Neural crest cell (in vitro differentiated cells): ENCODE results near the gene TNFSF15. TPM values are rescaled to one million over a fixed set of nuclear protein-coding genes. Genes with fewer than 3 reads are reported as not detected.
"Not testable (repeated sequence)": the region's sequence is repeated elsewhere in the genome, so short reads cannot be mapped to it uniquely, and the experiment has no call there.

Source experiments
- DNase-seq: peaks from one replicate; pipeline ENCODE4 v3.0.0; 2021; ENCODE audit warnings: low read depth, mixed read lengths, low spot score
- H3K27ac Mint-ChIP-seq: one replicate; pipeline ENCODE4 v1.8.0; 2021; ENCODE audit warnings: mild to moderate bottlenecking, mixed read lengths; ENCODE audit not compliant: unreplicated experiment
- H3K27me3 Mint-ChIP-seq: 2 replicates; pipeline ENCODE4 v1.8.0; 2021; ENCODE audit warnings: low read depth, mild to moderate bottlenecking, mixed read lengths
- H3K36me3 Mint-ChIP-seq: 2 replicates; pipeline ENCODE4 v1.8.0; 2021; ENCODE audit warnings: low read depth, mild to moderate bottlenecking, mixed read lengths
- H3K4me1 Mint-ChIP-seq: 2 replicates; pipeline ENCODE4 v1.8.0; 2021; ENCODE audit warnings: mixed read lengths
- H3K4me3 Mint-ChIP-seq: one replicate; pipeline ENCODE4 v1.8.0; 2021; ENCODE audit warnings: mild to moderate bottlenecking, mixed read lengths
- H3K9me3 Mint-ChIP-seq: 2 replicates; pipeline ENCODE4 v1.8.0; 2021; ENCODE audit warnings: mixed read lengths
- total RNA-seq: library from RNA; stranded (reverse); gene quantifications from 2 replicates; pipeline ENCODE4 v1.2.1, GENCODE V29; 2021
- TF ChIP-seq, protein P1 (sequence below): fragments of 200-600 bp; sonication (generic); conservative IDR thresholded peaks from 2 replicates; pipeline ENCODE4 v1.5.0; 2021; ENCODE audit warnings: antibody characterized with exemption, mild to moderate bottlenecking

TNFSF15 gene
- total RNA-seq, 1 donor from 2014 or later = not detected

DNA sequence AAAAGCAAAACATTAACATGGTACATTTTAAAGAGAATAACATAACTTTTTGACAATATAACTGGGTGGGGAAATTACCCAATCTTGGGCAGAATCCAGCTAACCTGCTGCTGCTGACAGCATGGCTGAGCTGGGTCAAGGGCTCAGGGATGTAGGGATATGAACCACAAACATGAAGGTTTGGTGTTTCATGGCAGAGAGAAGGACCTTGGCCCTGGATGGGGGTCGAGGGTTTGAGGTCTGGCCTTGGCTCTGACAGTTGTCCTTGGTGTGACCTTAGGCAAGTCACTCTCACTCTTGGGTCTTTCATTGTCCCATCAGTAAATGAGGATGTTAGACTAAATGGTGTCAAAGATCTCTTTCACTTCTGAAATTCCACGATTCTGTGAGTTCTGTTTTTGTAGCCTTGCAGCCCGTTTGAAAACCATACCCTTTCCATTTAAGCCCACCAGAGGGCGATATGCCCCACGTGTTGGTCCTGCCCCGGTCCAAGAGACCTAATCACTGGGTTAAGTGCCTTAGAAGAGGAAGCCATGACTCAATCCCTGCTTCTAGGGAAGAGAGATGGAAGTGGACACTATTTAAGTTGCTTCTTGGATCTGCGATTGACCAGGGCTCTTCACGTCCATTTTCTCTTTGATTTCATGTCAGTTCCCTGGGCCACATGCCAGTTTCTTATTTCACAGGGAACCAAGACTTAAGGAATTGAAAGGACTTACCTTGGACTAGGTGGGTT lies 67.1 kb downstream of the TNFSF15 start:
- Mint-ChIP-seq H3K36me3 (no peaks in the 10 kb centered on the region), H3K27ac (no peak overlapping the region), H3K27me3 (no peaks in the 10 kb centered on the region), H3K4me1 (no peaks in the 10 kb centered on the region), H3K9me3 (no peaks in the 10 kb centered on the region), H3K4me3 (no peak overlapping the region)
- peak; percentile 40 for DNase-seq
- TF ChIP-seq, protein P1, sequence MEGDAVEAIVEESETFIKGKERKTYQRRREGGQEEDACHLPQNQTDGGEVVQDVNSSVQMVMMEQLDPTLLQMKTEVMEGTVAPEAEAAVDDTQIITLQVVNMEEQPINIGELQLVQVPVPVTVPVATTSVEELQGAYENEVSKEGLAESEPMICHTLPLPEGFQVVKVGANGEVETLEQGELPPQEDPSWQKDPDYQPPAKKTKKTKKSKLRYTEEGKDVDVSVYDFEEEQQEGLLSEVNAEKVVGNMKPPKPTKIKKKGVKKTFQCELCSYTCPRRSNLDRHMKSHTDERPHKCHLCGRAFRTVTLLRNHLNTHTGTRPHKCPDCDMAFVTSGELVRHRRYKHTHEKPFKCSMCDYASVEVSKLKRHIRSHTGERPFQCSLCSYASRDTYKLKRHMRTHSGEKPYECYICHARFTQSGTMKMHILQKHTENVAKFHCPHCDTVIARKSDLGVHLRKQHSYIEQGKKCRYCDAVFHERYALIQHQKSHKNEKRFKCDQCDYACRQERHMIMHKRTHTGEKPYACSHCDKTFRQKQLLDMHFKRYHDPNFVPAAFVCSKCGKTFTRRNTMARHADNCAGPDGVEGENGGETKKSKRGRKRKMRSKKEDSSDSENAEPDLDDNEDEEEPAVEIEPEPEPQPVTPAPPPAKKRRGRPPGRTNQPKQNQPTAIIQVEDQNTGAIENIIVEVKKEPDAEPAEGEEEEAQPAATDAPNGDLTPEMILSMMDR = peak; percentile 92

DNA sequence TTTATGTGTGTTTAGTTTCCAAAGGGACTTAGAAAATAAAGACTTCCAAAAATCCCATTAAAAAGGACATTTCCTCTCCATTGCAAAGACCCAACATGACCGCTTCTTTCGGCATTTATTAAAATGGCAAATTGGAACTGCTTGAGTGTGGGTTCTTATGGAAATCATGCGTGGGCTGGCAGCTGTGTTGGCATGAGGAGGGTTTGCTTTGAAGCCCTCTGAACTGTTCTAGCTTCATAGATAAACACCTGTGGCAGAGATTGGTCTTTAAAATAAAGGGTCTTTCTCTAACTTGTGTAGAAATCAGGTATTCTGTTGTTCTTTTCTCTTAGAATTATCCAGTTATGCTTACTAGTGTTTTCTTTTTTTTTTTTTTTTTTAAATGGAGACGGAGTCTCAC lies 68.0 kb downstream of the TNFSF15 start:
- Mint-ChIP-seq H3K4me1 (no peaks in the 10 kb centered on the region), H3K27ac (no peak overlapping the region)
- DNase-seq = no peak

DNA sequence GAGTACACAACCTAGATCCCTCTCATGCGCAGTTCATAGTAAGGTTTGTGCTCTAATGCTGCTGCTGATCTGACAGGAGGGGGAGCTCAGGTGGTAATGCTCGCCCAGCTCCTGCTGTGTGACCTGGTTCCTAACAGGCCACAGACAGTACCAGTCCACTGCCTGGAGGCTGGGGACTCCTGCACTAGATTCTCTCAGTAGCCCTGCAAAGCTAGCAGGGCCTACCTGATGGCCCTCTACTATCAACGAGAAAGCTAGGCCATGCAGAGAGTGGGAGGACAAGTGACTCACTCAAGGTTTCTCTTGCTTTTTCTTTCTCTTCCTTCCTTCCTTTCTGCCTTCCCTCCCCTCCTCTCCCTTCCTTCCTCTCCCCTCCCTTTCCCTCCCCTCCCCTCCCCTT lies 68.7 kb downstream of the TNFSF15 start:
- no peak for DNase-seq
- TF ChIP-seq, protein P1 = no peak
- Mint-ChIP-seq H3K36me3 (no peaks in the 10 kb centered on the region), H3K9me3 (no peaks in the 10 kb centered on the region), H3K27me3 (no peaks in the 10 kb centered on the region), H3K27ac (no peak overlapping the region), H3K4me3 (no peak overlapping the region), H3K4me1 (no peaks in the 10 kb centered on the region)

More for the DNA sequence above, 68.0 kb downstream of the TNFSF15 start:
- TF ChIP-seq, protein P1 = no peak
- Mint-ChIP-seq H3K9me3 (no peaks in the 10 kb centered on the region), H3K27me3 (no peaks in the 10 kb centered on the region), H3K4me3 (no peak overlapping the region), H3K36me3 (no peaks in the 10 kb centered on the region)

DNA sequence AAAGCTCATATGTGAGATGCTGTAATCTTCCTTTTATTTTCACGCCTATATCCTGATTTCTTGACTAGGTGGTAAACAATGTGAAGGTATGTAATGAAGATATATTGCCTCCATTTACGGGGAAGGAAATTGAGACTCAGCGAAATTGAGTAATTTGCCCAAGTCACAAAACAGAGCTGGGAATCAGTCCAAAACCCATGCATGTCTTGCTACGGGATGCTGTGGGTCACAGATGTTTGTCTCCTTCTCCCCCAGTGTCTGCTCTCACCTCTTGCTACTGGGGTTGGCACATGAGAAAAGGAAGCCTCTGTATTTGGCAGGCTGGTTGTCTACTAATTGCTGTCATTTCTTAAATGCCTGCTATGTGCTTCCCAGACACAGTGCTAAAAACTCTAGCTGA lies 70.1 kb downstream of the TNFSF15 start:
- no peak overlapping the region for H3K27ac Mint-ChIP-seq
- no peak overlapping the region for H3K4me3 Mint-ChIP-seq
- no peaks in the 10 kb centered on the region for H3K9me3 Mint-ChIP-seq
- no peak for DNase-seq
- TF ChIP-seq, protein P1 = no peak
- no peaks in the 10 kb centered on the region for H3K36me3 Mint-ChIP-seq
- H3K4me1 Mint-ChIP-seq = no peaks in the 10 kb centered on the region
- no peaks in the 10 kb centered on the region for H3K27me3 Mint-ChIP-seq

DNA sequence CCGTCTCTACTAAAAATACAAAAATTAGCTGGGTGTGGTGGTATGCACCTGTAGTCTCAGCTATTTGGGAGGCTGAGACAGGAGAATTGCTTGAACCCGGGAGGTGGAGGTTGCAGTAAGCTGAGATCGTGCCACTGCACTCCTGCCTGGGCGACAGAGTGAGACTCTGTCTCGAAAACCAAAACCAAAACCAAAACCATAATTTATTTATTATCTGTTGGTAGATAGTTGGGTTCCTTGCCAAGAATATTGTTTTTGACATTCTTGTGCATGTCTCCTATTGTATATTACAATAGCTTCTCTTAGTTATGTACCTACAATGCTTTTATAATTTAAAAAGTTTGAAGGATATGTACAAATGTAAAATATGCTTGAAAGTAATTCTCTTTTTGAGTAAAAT lies 70.7 kb downstream of the TNFSF15 start:
- not testable (repeated sequence) for H3K36me3 Mint-ChIP-seq, DNase-seq, H3K4me3 Mint-ChIP-seq, H3K27ac Mint-ChIP-seq, H3K27me3 Mint-ChIP-seq, H3K9me3 Mint-ChIP-seq, H3K4me1 Mint-ChIP-seq

Other genes starting within 250 kb of the TNFSF15 start
- gene ATP6V1G1, start 218.3 kb downstream of the TNFSF15 start, total RNA-seq = 111 and 112 TPM in 2 replicates
- 9.3 and 9.8 TPM in 2 replicates for gene TMEM268, start 194.7 kb downstream of the TNFSF15 start, total RNA-seq
- gene TEX53, start 148.2 kb downstream of the TNFSF15 start, total RNA-seq = not detected in 2 replicates
- not detected in 2 replicates for gene TEX48, start 123.8 kb downstream of the TNFSF15 start, total RNA-seq
- not detected in 2 replicates for gene TNFSF8, start 124.6 kb upstream of the TNFSF15 start, total RNA-seq